Kidney (tissue), 22 donors: Measurements from ENCODE around the gene ZNF273. TPM values are rescaled to one million over a fixed set of nuclear protein-coding genes. Genes with fewer than 3 reads are reported as not detected.

Experiments
- DNase-seq, 5 donors: peaks; one replicate each; pipeline ENCODE4 v3.0.0-alpha.2; 2013 to 2020
- FAIRE-seq: peaks from 2 replicates; lab custom pipeline; 2012; peaks lifted over from hg19 to GRCh38; lab: Jason Lieb, UNC
- H3K27ac ChIP-seq, 2 donors: one replicate each; pipeline ENCODE4 v1.7.0; 2013; ENCODE audit warnings: low read depth in 2 of 2, low read length in 2 of 2, inconsistent platforms in 1 of 2
- H3K27me3 ChIP-seq: one replicate; pipeline ENCODE4 v1.7.1; 2013; ENCODE audit warnings: low read length, inconsistent platforms; ENCODE audit not compliant: control insufficient read depth, insufficient read depth
- H3K36me3 ChIP-seq, 3 donors: one replicate each; pipeline versions ENCODE4 v1.7.0 to v1.7.1; 2013; ENCODE audit warnings: low read length in 3 of 3, control low read depth in 1 of 3, inconsistent platforms in 1 of 3; ENCODE audit not compliant: insufficient read depth in 3 of 3, control insufficient read depth in 2 of 3
- H3K4me1 ChIP-seq, 3 donors: one replicate each; pipeline versions ENCODE4 v1.7.0 to v1.7.1; 2013; ENCODE audit warnings: low read length in 3 of 3, inconsistent platforms in 1 of 3, low read depth in 1 of 3; ENCODE audit not compliant: control insufficient read depth in 2 of 3, insufficient read depth in 2 of 3
- H3K4me3 ChIP-seq, 3 donors: one replicate each; pipeline versions ENCODE4 v1.7.0 to v1.8.1; 2013; ENCODE audit warnings: low read length in 3 of 3, control low read depth in 1 of 3, inconsistent platforms in 1 of 3
- H3K9ac ChIP-seq, 3 donors: one replicate each; pipeline versions ENCODE4 v1.7.0 to v1.7.1; 2013; ENCODE audit warnings: low read length in 3 of 3, control low read depth in 1 of 3, inconsistent platforms in 1 of 3
- H3K9me3 ChIP-seq, 3 donors: one replicate each; pipeline versions ENCODE4 v1.7.0 to v1.7.1; 2013; ENCODE audit warnings: low read length in 3 of 3, control low read depth in 1 of 3, inconsistent platforms in 1 of 3; ENCODE audit not compliant: control insufficient read depth in 2 of 3, insufficient read depth in 1 of 3
- CTCF ChIP-seq: IDR thresholded peaks from 3 replicates; pipeline ENCODE4 v1.5.1; 2012; ENCODE audit warnings: mild to moderate bottlenecking, moderate library complexity, borderline replicate concordance; ENCODE audit not compliant: insufficient read depth; ENCODE audit errors: extremely low read depth
- intact Hi-C: fragments of 100-400 bp; cut with DNase I; formaldehyde crosslinking; loops from one replicate; pipeline ENCODE4 v1.11.1; 2022
- long read RNA-seq, 10 donors: library from polyadenylated mRNA in 1 of 10; unstranded in 1 of 10; transcript quantifications; one replicate each; pipeline ENCODE4 v2.0.0 and lab custom pipeline, GENCODE V29; 2021 to 2026
- polyA plus RNA-seq: library from polyadenylated mRNA; stranded (reverse); fragments of 350-450 nt; fragmentation: Illumina TruSeq; extraction: RNeasy Lipid Tissue Mini Kit (QIAGEN cat#74804); gene quantifications from one replicate; pipeline ENCODE4 v1.2.3, GENCODE V29; 2014; ENCODE audit warnings: low read depth, low replicate concordance; ENCODE audit not compliant: insufficient read depth
- total RNA-seq: library from RNA; stranded (reverse); fragmentation: NEBNext Ultra II Directional; extraction: Animal tissue kit (Norgen Biotek cat#: 25700); gene quantifications from one replicate; pipeline ENCODE4 v1.2.1, GENCODE V29; 2021
- donor health status: control.
- donor health status: control.
- donor health status: control.
- donor health status: control.
- donor health status: control.
- donor health status: DM: yes; HTN: yes; CAD: no.
- donor health status: Normal renal cell carcinoma (clear cell type).

The ZNF273 gene
- 5.4 TPM for total RNA-seq
- 1.7 TPM for polyA plus RNA-seq
- long read RNA-seq, donor 1, partial matches to known transcripts: 0 of 1 reads
- long read RNA-seq, donor 1, other reads (novel, unspliced or antisense): 0 of 1 reads
- long read RNA-seq, donor 2, partial matches to known transcripts: 11 of 18 reads
- long read RNA-seq, donor 2, other reads (novel, unspliced or antisense): 5 of 18 reads
- long read RNA-seq, donor 3, partial matches to known transcripts: 0 of 14 reads
- long read RNA-seq, donor 3, other reads (novel, unspliced or antisense): 13 of 14 reads
- long read RNA-seq, donor 4, partial matches to known transcripts: 0 of 2 reads
- long read RNA-seq, donor 4, other reads (novel, unspliced or antisense): 0 of 2 reads
- long read RNA-seq, donor 5, partial matches to known transcripts: 0 of 1 reads
- long read RNA-seq, donor 5, other reads (novel, unspliced or antisense): 0 of 1 reads
- long read RNA-seq, donor 6: 0 reads
- long read RNA-seq, donor 7, partial matches to known transcripts: 0 of 4 reads
- long read RNA-seq, donor 7, other reads (novel, unspliced or antisense): 1 of 4 reads
- long read RNA-seq, donor 8, partial matches to known transcripts: 0 of 1 reads
- long read RNA-seq, donor 8, other reads (novel, unspliced or antisense): 0 of 1 reads
- long read RNA-seq, donor 9: 0 reads
- long read RNA-seq, donor 10, partial matches to known transcripts: 18 of 20 reads
- long read RNA-seq, donor 10, other reads (novel, unspliced or antisense): 0 of 20 reads

- H3K9ac ChIP-seq: peak within 1 kb of the TSS; percentile 52 to 82 (median 77)
- no peaks in the 10 kb centered on the region for H3K27me3 ChIP-seq
- no peak for TF ChIP-seq CTCF
- FAIRE-seq: peak; percentile 78
- H3K4me3 ChIP-seq: peak within 1 kb of the TSS; percentile 76 to 92 (median 90)
- H3K27ac ChIP-seq: no peak within 1 kb of the TSS
- no peaks in the 10 kb centered on the region for H3K4me1 ChIP-seq
- H3K36me3 ChIP-seq: no peaks in the 10 kb centered on the region
- intact Hi-C loops: no loop called here
- no peaks in the 10 kb centered on the region for H3K9me3 ChIP-seq
- DNase-seq: peak; percentile 93 to 97 (median 95)
Measured at GRCh38 chr7:64902806-64903721, at the start of gene ZNF273. Gene ZNF273, plus strand, starts transcription at chr7:64903273. Its CDS starts 45 bp downstream, at chr7:64903318.

- H3K27me3 ChIP-seq: no peaks in the 10 kb centered on the region
- H3K4me3 ChIP-seq: no peak overlapping the region
- H3K9me3 ChIP-seq: no peaks in the 10 kb centered on the region
- no peak overlapping the region for H3K27ac ChIP-seq
- intact Hi-C loops: no loop called here
- no peaks in the 10 kb centered on the region for H3K36me3 ChIP-seq
- FAIRE-seq (no peak), DNase-seq (no peak)
- H3K4me1 ChIP-seq: no peaks in the 10 kb centered on the region
- no peak for TF ChIP-seq CTCF
- no peak overlapping the region for H3K9ac ChIP-seq
Measured at GRCh38 chr7:64853679-64854078, 49.4 kb upstream of the ZNF273 start.

- Histone ChIP-seq H3K4me1 (no peaks in the 10 kb centered on the region), H3K27ac (no peak overlapping the region), H3K9ac (no peak overlapping the region), H3K4me3 (no peak overlapping the region), H3K9me3 (no peaks in the 10 kb centered on the region), H3K27me3 (no peaks in the 10 kb centered on the region), H3K36me3 (no peaks in the 10 kb centered on the region)
- intact Hi-C loops: no loop called here
- no peak for TF ChIP-seq CTCF
- FAIRE-seq: no peak
- no peak for DNase-seq
Measured at GRCh38 chr7:64854969-64855368, 48.1 kb upstream of the ZNF273 start.
